ENCODE data around the gene ACVR1B. TPM values are rescaled to one million over a fixed set of nuclear protein-coding genes. Genes with fewer than 3 reads are reported as not detected.

ACVR1B gene
- total and polyA plus RNA-seq, 2 of the 8 experiments (the other 6 are each of a cell fraction or from before 2014, with no cell fraction given), result 16.0 to 19.2 TPM

DNA sequence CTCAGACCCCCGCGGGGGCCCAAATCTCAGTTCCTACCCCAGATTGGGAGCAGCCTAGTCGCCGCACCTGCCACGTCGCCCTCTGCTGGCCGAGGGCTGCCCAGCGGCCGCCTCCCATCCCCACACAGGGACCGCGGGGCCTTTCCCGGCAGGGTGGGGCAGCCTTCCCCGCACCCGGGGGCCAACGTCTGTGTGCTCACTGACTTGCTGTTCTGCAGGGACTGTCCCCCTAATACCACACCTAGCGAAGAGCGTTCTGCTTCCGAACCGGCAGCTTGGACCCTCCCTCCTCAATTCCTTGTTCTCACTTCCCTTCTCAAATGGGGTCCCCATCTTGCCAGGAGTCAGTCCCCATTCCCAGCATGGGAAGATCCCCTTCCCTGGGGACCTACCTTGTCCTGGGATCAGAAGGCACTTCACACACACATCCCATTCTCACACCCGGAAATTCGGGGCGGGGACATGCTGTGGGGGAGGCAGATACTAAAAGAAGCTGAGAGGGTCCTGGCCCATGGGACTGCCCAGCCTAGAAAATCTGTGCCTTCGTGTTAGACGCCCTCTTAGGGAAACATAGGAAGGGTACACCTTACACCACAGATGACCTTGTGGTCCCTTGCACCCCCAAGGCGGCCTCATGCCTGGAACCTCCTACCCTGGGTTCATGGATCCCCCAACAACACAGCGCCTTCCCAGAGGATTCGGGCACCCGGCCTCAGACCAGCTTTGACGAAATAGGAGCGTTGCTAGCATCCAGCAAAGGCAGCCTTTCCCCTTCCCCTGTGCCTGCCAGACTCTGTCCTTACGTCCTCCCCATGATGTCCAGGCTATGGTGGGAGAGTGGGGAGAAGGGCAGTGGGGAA, 27.8 kb upstream of the ACVR1B start (continued):
- TF ChIP-seq GTF2F1 (IDR thresholded peaks at IDR 0.05; ENCODE audit: borderline replicate concordance, low read depth, low read length) (no peak), YY1 (IDR thresholded peaks at IDR 0.05; ENCODE audit: low read depth, low read length) (peak; percentile 62; the same call in 1 of the 2 replicates), RAD21 (IDR thresholded peaks at IDR 0.05 in 1 of 2, conservative IDR thresholded peaks at IDR 0.05 in 1 of 2; ENCODE audit: low read depth in 2 of 2, low read length in 2 of 2) (peak; percentile 44 to 71)
